Erythroblast (primary cell): Measurements from ENCODE around the gene ATR.

Source experiments
- GATA1 ChIP-seq: IDR thresholded peaks from 2 replicates; pipeline ENCODE4 v1.6.1; 2011; ENCODE audit warnings: low read depth, mild to moderate bottlenecking, control low read depth, low read length, moderate library complexity
- POLR2A ChIP-seq: IDR thresholded peaks from 2 replicates; pipeline ENCODE4 v1.6.1; 2011; ENCODE audit warnings: mild to moderate bottlenecking, low read length

GRCh38 chr3:142436951-142437585 is 141.5 kb downstream of the ATR start:
- TF ChIP-seq POLR2A, result no peak
- TF ChIP-seq GATA1, result no peak
